GM18499 (cell line): ENCODE results near the gene ANAPC7.

ENCODE experiments used
- ATAC-seq: cut with Tn5 transposase; IDR thresholded peaks from one replicate; pipeline ENCODE4 v1.9.1; 2021; ENCODE audit warnings: moderate number of reproducible peaks; ENCODE audit not compliant: insufficient read depth, unreplicated experiment

Gene ANAPC7

DNA sequence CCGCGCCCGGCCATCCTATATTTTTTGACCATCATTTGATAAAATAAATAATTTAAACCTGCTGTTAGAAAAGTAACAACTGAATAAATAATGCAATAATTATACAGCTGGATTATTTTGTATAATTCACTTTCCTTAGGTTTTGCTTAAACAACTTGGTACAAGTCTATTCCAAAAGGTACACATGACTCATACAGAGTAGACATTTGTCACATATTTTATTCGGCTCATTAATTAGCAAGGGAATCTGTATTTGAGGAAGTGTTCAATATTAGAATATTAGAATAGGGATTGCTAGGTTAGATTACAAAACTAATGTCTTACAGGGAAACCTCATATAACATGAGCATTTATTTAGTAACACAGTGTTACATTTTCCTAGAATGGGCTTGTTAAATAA, 73.8 kb downstream of the ANAPC7 start:
- no peak for ATAC-seq
